GM20431 (cell line): ENCODE data around the gene TUBB2A.

ENCODE experiments used
- in situ Hi-C: fragments of 300-500 bp; cut with MseI, MboI; formaldehyde crosslinking; loops from one replicate; pipeline ENCODE4 v1.15.0; 2020; ENCODE audit warnings: low sequenced_read_pairs; ENCODE audit not compliant: unreplicated experiment

The TUBB2A gene

GRCh38 chr6:3133515-3133914 is 23.8 kb downstream of the TUBB2A start:
- in situ Hi-C loops, result loop anchor here (10.0 to 25.0 kb wide), 2 partner anchors 111 to 604 kb away; no protein-coding TSS in a partner anchor

GRCh38 chr6:3131695-3132094 is 25.6 kb downstream of the TUBB2A start:
- in situ Hi-C loops, result loop anchor here (10.0 to 25.0 kb wide), 2 partner anchors 113 to 606 kb away; no protein-coding TSS in a partner anchor

GRCh38 chr6:3128356-3129108 is 28.8 kb downstream of the TUBB2A start:
- in situ Hi-C loops, result loop anchor here (25.0 kb wide), 1 partner anchor 609 kb away; no protein-coding TSS in a partner anchor

GRCh38 chr6:3125815-3126214 is 31.5 kb downstream of the TUBB2A start:
- in situ Hi-C loops, result loop anchor here (25.0 kb wide), 1 partner anchor 611 kb away; no protein-coding TSS in a partner anchor

- in situ Hi-C loops, result loop anchor here (25.0 kb wide), 1 partner anchor 613 kb away; no protein-coding TSS in a partner anchor
These were observed 32.7 kb downstream of the TUBB2A start for GRCh38 chr6:3124667-3125066.

- in situ Hi-C loops, result no loop called here
These were observed 34.5 kb downstream of the TUBB2A start for GRCh38 chr6:3122823-3123182.

- in situ Hi-C loops, result no loop called here
These were observed 36.6 kb downstream of the TUBB2A start for GRCh38 chr6:3120765-3121089.

- in situ Hi-C loops, result no loop called here
These were observed 38.2 kb downstream of the TUBB2A start for GRCh38 chr6:3119040-3119723.

GRCh38 chr6:3118353-3119039 is 38.8 kb downstream of the TUBB2A start, which contains the start of gene BPHL:
Gene BPHL, plus strand, starts transcription at chr6:3118711. Its CDS starts 30 bp downstream, at chr6:3118741.
- in situ Hi-C loops, result no loop called here

GRCh38 chr6:3117912-3118352 is 39.4 kb downstream of the TUBB2A start:
- in situ Hi-C loops, result no loop called here

GRCh38 chr6:3114377-3114776 is 43.0 kb downstream of the TUBB2A start:
- in situ Hi-C loops, result no loop called here

GRCh38 chr6:3109761-3110160 is 47.6 kb downstream of the TUBB2A start:
- in situ Hi-C loops, result no loop called here

GRCh38 chr6:3108746-3109414 is 48.5 kb downstream of the TUBB2A start:
- in situ Hi-C loops, result no loop called here
